AG09319 (cell line): ENCODE data around the gene SCG3.

Experiments
- DNase-seq: peaks from one replicate; pipeline ENCODE4 v3.0.0-alpha.2; 2010; ENCODE audit warnings: low read depth; ENCODE audit errors: extremely low read depth
- TF ChIP-seq, protein P1 (sequence below): IDR thresholded peaks from 2 replicates; pipeline ENCODE4 v1.5.1; 2011; ENCODE audit warnings: low read depth, mild to moderate bottlenecking, inconsistent platforms, low read length, moderate library complexity

SCG3 gene

DNA sequence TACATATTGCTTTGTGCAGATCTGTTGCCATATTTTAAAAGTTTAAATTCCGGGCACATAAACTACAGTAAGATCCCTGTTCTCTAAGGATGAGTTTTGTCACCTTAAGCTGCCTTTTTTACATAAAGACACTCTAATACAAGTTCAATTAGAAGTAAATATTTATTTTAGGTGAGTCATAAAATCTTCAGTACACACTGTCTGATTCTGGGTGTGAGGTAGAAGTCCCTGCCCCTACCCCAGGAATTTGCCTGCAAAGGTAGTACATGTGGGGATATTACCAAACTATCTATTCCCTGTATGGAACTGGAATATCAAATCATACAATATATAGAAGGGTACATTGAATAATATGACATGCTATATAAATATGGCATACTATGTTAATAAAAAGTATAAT lies 6.3 kb downstream of the SCG3 start:
- no peak for DNase-seq

DNA sequence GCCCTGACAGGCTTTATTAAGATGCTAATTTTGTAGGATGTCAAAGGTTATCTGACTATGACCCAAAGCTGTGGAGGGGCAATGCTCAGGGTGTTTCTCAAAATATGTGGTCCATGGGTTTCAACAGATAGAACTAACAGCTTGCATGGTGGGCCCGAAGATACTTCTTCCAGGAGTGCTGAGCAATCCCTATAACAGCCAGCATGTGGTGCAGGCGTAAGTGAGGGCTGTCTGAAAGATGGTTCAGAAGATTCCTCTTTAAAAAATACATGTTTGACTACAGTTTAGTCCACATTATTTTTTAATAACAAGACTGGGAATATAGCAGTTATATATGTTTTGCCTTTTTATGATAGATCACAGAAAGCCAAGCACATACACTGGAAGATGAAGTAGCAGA lies 7.6 kb downstream of the SCG3 start:
- no peak for DNase-seq
- TF ChIP-seq, protein P1, sequence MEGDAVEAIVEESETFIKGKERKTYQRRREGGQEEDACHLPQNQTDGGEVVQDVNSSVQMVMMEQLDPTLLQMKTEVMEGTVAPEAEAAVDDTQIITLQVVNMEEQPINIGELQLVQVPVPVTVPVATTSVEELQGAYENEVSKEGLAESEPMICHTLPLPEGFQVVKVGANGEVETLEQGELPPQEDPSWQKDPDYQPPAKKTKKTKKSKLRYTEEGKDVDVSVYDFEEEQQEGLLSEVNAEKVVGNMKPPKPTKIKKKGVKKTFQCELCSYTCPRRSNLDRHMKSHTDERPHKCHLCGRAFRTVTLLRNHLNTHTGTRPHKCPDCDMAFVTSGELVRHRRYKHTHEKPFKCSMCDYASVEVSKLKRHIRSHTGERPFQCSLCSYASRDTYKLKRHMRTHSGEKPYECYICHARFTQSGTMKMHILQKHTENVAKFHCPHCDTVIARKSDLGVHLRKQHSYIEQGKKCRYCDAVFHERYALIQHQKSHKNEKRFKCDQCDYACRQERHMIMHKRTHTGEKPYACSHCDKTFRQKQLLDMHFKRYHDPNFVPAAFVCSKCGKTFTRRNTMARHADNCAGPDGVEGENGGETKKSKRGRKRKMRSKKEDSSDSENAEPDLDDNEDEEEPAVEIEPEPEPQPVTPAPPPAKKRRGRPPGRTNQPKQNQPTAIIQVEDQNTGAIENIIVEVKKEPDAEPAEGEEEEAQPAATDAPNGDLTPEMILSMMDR: peak; percentile 17

More for the DNA sequence above, 6.3 kb downstream of the SCG3 start:
- TF ChIP-seq, protein P1: no peak

DNA sequence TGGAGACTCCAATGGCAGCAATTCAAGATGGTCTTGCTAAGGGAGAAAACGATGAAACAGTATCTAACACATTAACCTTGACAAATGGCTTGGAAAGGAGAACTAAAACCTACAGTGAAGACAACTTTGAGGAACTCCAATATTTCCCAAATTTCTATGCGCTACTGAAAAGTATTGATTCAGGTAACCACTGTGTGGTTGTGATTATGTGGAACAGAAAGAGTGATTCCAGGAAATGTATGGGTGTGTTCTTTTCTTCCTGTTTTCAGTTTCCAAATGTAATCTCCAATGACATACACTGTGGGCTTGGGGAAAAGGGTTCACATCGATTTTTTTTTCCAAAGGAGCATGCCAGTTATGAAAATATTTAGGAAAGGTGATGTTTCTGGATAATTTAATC lies 10.9 kb downstream of the SCG3 start:
- TF ChIP-seq, protein P1: no peak

DNA sequence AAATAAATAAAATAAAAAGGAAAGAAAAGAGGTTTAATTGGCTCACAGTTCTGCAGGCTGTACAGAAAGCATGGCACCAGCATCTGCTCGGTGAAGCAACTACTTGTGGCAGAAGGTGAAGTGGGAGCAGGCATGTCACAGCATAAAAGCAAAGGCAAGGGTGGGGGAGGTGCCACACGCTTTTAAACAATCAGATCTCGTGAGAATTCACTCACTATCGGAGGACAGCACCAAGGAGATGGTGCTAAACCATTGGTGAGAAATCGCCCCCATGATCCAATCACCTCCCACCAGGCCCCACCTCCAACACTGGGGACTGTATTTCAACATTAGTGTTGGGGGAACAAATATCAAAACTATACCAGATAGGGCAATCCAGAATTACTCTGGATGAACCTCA lies 15.3 kb downstream of the SCG3 start:
- TF ChIP-seq, protein P1: no peak
- no peak for DNase-seq

More for the DNA sequence above, 10.9 kb downstream of the SCG3 start:
- no peak for DNase-seq

DNA sequence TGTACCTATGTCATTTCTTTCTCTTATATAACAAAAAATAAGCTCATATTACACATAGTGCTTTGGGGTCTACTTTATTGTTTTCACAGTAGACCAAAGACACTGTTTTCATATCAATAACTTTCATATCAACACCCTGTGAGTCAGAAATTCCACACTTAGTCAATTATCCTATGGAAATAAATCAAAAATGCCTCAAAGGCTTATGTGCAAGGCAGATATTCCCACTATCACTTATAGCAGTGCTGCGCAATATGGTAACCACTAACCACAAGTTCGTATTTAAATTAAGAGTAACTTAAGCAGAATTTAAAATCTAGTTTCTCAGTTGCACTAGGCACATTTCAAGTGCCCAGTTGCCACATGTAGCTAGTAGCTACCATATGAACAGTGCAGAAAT lies 15.9 kb downstream of the SCG3 start:
- TF ChIP-seq, protein P1: no peak
- DNase-seq: no peak

DNA sequence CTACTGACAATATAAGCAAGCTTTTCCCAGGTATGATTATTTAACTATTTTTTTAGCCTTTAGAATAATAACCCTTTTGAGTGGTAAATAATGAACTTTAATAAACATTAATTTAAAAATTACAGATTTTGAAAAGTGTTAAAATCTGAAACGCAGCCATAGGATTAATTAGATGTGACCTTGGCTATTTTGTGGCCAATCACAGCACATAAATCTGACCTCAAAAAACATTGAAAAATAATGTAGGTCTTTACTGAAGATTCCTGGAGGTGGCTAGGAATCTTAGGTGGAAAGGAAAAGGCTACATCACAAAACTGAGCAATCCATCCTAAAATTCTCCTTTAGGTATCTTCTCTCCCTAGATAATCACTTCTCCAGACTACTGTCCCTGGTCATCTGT lies 18.1 kb downstream of the SCG3 start:
- TF ChIP-seq, protein P1: no peak
- no peak for DNase-seq

DNA sequence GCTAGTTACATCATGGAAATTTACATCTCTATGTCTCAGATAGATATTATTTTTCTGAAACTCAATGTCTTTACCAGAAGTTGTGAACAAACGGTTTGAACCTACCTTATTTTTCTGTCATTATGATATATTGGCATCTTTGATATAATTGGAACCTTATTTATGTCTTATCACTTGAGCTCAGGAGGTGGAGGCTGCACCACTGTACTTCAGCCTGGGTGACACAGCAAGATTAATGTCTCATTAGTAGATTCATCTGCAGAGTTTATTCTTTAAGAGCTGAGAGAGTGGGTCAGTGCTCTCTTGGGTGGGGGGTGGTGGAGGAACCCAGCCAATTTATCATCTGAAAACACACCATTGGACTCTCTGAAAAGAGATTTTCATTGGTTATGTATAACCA lies 21.4 kb downstream of the SCG3 start:
- TF ChIP-seq, protein P1: no peak
- no peak for DNase-seq
